ENCODE measurements around the gene SPACDR. TPM values are rescaled to one million over a fixed set of nuclear protein-coding genes. Genes with fewer than 3 reads are reported as not detected.
"Not testable (repeated sequence)": the region's sequence is repeated elsewhere in the genome, so short reads cannot be mapped to it uniquely, and the experiment has no call there.

The SPACDR gene
- total and polyA plus RNA-seq, 7 donors = 0.63 to 0.95 TPM; not detected in 5

GRCh38 chr7:100464791-100465190, 731 bp upstream of the SPACDR start:
- no peak for TF ChIP-seq POLR2A (IDR thresholded peaks at IDR 0.05)
- TF ChIP-seq POLR2AphosphoS5 (IDR thresholded peaks at IDR 0.05) = no peak
- TF ChIP-seq, protein P1, sequence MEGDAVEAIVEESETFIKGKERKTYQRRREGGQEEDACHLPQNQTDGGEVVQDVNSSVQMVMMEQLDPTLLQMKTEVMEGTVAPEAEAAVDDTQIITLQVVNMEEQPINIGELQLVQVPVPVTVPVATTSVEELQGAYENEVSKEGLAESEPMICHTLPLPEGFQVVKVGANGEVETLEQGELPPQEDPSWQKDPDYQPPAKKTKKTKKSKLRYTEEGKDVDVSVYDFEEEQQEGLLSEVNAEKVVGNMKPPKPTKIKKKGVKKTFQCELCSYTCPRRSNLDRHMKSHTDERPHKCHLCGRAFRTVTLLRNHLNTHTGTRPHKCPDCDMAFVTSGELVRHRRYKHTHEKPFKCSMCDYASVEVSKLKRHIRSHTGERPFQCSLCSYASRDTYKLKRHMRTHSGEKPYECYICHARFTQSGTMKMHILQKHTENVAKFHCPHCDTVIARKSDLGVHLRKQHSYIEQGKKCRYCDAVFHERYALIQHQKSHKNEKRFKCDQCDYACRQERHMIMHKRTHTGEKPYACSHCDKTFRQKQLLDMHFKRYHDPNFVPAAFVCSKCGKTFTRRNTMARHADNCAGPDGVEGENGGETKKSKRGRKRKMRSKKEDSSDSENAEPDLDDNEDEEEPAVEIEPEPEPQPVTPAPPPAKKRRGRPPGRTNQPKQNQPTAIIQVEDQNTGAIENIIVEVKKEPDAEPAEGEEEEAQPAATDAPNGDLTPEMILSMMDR (IDR thresholded peaks at IDR 0.05) = no peak
- no peak for TF ChIP-seq EP300 (IDR thresholded peaks at IDR 0.05)
- Histone ChIP-seq H3K27ac (peak overlapping the region in 1 of 4 donors; percentile 77), H3K36me3 (peaks cover 0 to 34% (median 7%) of the 10 kb centered on the region in 4 donors), H3K9me3 (no peaks in the 10 kb centered on the region), H3K27me3 (no peaks in the 10 kb centered on the region), H3K4me1 (peaks cover 0 to 44% (median 41%) of the 10 kb centered on the region in 4 donors), H3K4me3 (no peak overlapping the region)
- no peak for DNase-seq
- WGBS, 2 donors = 92 to 95% methylated on average over 2 of the region's 2 CpGs
- intact Hi-C loops (cut with DNase I) = loop anchor here (5.0 kb wide), 2 partner anchors 213 to 228 kb away; partner anchors contain the start of gene GIGYF1

DNA sequence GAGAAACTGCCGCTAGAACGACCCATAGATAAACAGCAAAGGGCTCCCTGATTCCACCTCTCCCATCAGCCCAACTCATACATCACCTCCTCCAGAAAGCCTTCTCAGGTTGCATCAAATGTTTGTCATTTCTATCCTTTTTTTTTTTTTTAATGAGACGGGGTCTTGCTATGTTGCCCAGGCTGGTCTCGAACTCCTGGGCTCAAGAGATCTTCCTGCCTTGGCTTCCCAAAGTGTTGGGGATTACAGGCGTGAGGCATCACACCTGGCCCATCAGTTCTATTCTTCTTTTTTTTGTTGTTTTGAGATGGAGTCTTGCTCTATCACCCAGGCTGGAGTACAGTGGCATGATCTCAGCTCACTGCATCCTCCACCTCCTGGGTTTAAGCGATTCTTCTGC, 7.0 kb downstream of the SPACDR start:
- Histone ChIP-seq H3K27me3 (no peaks in the 10 kb centered on the region), H3K4me3 (no peak overlapping the region), H3K4me1 (no peaks in the 10 kb centered on the region), H3K9me3 (no peaks in the 10 kb centered on the region), H3K27ac (no peak overlapping the region), H3K36me3 (peaks cover 0 to 5% (median 0%) of the 10 kb centered on the region in 4 donors)
- no peak for DNase-seq
- TF ChIP-seq POLR2A (IDR thresholded peaks at IDR 0.05) (no peak), EP300 (IDR thresholded peaks at IDR 0.05) (no peak), POLR2AphosphoS5 (IDR thresholded peaks at IDR 0.05) (no peak)
- TF ChIP-seq, protein P1 (IDR thresholded peaks at IDR 0.05) = no peak
- WGBS, 2 donors = 93 to 94% methylated on average over 6 of the region's 6 CpGs
- intact Hi-C loops (cut with DNase I) = no loop called here

DNA sequence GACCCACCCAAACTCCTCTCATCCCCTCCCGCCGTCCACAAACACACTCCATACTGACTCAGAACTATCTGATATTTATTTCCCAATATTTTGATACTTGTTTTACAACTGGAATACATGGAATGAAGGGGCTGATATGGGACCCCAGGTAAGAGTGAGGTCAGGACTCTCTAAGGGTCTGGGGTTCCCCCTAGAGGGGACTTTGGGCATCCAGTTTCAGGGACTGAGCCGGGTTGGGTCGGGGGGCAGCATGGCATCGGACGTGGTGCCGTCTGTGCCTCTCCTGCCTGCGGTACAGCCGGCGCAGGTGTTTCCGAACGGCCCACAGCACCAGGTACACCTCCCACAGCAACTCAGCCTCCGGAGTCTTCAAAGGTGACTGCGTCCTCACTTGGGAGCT, 7.5 kb downstream of the SPACDR start:
- no peak for DNase-seq
- Histone ChIP-seq H3K4me1 (no peaks in the 10 kb centered on the region), H3K36me3 (peaks cover 0 to 5% (median 0%) of the 10 kb centered on the region in 4 donors), H3K9me3 (no peaks in the 10 kb centered on the region), H3K4me3 (no peak overlapping the region), H3K27me3 (no peaks in the 10 kb centered on the region), H3K27ac (no peak overlapping the region)
- WGBS, 2 donors = 93 to 94% methylated on average over 14 of the region's 14 CpGs
- intact Hi-C loops (cut with DNase I) = no loop called here
- TF ChIP-seq POLR2A (IDR thresholded peaks at IDR 0.05) (no peak), EP300 (IDR thresholded peaks at IDR 0.05) (no peak), POLR2AphosphoS5 (IDR thresholded peaks at IDR 0.05) (no peak)
- TF ChIP-seq, protein P1 (IDR thresholded peaks at IDR 0.05) = no peak

DNA sequence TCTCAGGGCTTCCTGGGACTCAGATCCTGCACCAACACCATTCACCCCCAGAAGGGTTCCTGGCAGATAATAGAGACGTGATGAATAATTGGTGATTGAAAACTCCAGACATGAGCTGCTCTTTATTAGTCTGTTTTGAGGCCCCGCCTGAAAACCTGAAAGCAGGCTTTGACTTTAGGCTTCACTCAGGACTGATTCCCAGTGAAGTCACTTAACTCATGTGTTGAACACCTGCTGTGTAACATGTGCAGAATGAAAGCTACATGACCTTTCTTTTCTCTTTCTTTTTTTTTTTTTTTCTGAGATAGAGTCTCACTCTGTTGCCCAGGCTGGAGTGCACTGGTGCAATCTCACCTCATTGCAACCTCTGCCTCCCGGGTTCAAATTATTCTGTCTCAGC, 8.9 kb downstream of the SPACDR start:
- no peak overlapping the region for H3K4me3 ChIP-seq
- DNase-seq = no peak
- 86 to 87% methylated on average over 3 of the region's 3 CpGs for WGBS, 2 donors
- no peaks in the 10 kb centered on the region for H3K27me3 ChIP-seq
- TF ChIP-seq, protein P1 (IDR thresholded peaks at IDR 0.05) = no peak
- TF ChIP-seq EP300 (IDR thresholded peaks at IDR 0.05) (no peak), POLR2AphosphoS5 (IDR thresholded peaks at IDR 0.05) (no peak), POLR2A (IDR thresholded peaks at IDR 0.05) (no peak)
- no peaks in the 10 kb centered on the region for H3K36me3 ChIP-seq
- H3K9me3 ChIP-seq = no peaks in the 10 kb centered on the region
- intact Hi-C loops (cut with DNase I) = no loop called here
- H3K4me1 ChIP-seq = peaks cover 0 to 4% (median under 1%) of the 10 kb centered on the region in 4 donors
- no peak overlapping the region for H3K27ac ChIP-seq

DNA sequence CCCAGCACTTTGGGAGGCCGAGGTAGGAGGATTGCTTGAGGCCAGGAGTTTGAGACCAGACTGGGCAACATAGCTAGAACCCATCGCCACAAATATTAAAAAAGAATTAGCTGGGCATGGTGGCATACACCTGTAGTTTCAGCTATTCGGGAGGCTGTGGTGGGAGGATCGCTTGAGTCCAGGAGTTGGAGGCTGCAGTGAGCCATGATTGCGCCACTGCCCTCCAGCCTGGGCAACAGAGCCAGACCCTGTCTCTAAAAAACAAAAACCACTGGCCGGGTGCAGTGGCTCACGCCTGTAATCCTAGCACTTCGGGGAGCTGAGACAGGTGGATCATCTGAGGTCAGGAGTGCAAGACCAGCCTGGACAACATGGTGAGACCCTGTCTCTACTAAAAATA, 10.2 kb downstream of the SPACDR start:
- intact Hi-C loops (cut with DNase I); H3K27me3 ChIP-seq; H3K4me1 ChIP-seq; H3K36me3 ChIP-seq; H3K4me3 ChIP-seq; DNase-seq; H3K27ac ChIP-seq; H3K9me3 ChIP-seq: not testable (repeated sequence)
- WGBS, 2 donors = 96 to 97% methylated on average over 8 of the region's 8 CpGs
